G401.6 (cell line): ENCODE measurements around the gene EYA2.
"Not testable (repeated sequence)": the region's sequence is repeated elsewhere in the genome, so short reads cannot be mapped to it uniquely, and the experiment has no call there.

ENCODE experiments used
- FAIRE-seq: peaks from 2 replicates; lab custom pipeline; 2012; peaks lifted over from hg19 to GRCh38; lab: Jason Lieb, UNC

EYA2 gene

DNA sequence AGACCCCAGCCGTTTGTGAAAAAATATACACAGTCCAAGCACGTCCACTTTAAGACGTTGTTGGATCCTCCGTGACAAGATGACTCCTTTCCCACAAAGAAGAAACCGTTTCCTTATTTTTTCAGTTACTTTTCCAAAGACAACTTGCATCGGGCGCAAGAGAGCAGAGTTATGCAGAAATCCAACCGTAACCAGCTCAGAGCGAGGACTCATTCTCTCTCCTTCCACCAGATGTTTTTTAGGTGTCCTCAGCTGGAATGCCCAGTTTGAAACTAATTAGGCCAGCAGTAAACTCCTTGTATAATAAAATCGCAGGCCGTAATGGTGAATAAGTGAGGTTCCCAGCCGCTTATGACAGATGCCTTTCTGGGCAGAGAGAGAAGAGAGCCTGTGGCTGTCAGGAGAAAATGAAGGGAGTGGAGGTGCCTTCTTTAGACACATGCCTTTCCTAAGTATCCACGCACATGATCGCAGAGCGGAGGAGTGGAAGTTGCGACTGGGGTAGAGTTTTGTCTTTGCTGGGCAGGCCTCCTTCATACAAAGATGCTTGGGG is 2.8 kb downstream of the EYA2 start:
- FAIRE-seq, result no peak

GRCh38 chr20:46898423-46898822 is 3.8 kb downstream of the EYA2 start:
- no peak for FAIRE-seq

- no peak for FAIRE-seq
Observed at GRCh38 chr20:46899621-46900020, 5.0 kb downstream of the EYA2 start.

GRCh38 chr20:46900086-46900485 is 5.4 kb downstream of the EYA2 start:
- FAIRE-seq, result no peak

- FAIRE-seq, result no peak
Observed at GRCh38 chr20:46900826-46901225, 6.2 kb downstream of the EYA2 start.

GRCh38 chr20:46901638-46902037 is 7.0 kb downstream of the EYA2 start:
- FAIRE-seq, result no peak

- no peak for FAIRE-seq
Observed at GRCh38 chr20:46903256-46903655, 8.6 kb downstream of the EYA2 start.

GRCh38 chr20:46903937-46904336 is 9.3 kb downstream of the EYA2 start:
- no peak for FAIRE-seq

- FAIRE-seq, result no peak
Observed at GRCh38 chr20:46905364-46906125, 10.9 kb downstream of the EYA2 start.

- FAIRE-seq, result no peak
Observed at GRCh38 chr20:46913329-46914044, 18.8 kb downstream of the EYA2 start.

DNA sequence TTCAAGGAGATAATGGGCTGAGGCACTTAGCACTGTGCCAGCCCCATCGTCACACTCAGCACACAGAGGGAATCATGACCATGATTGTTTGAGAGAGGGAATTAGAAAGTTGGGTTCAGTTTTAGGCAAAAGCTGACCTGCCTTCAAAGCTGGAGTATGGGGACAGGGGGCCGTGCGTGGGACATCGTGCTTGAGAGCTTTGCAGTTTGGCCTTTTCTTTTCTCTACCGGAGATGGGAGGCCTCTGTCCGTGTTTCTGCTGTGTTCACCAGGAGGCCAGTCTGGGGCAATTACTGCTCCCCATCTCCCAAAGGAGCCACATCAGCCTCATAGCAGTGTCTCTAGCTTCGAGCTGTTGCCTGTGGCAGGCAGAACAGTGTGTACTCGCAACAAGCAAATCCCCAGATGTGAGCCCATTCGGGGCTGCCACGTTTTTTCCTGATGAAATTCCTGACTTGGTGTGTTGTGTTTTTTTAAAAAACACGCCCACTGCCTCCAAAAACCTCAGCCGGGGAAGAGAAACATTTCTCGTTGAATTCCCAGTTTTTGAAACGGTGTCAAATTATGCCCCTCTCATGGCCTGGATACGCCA is 20.2 kb downstream of the EYA2 start:
- no peak for FAIRE-seq

GRCh38 chr20:46915575-46916257 is 21.1 kb downstream of the EYA2 start:
- FAIRE-seq, result no peak

DNA sequence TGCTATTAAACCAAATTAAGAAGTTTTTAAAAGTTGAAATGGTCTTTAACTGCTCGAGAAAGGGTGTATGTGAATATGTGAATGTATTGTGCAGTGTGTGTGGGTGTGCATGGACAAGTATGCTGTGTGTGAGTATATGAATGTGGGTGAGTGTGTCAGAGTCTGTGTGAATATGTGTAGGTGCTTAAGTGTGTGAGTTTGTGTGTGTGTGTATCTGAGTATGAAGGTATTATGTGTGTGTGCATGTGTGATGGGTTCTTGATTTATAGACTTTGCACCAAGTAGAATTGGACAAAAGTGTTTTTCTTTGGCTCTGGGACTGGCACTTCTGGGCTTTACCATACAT is 21.6 kb downstream of the EYA2 start:
- no peak for FAIRE-seq

- FAIRE-seq, result no peak
Observed at GRCh38 chr20:46917155-46917554, 22.5 kb downstream of the EYA2 start.

DNA sequence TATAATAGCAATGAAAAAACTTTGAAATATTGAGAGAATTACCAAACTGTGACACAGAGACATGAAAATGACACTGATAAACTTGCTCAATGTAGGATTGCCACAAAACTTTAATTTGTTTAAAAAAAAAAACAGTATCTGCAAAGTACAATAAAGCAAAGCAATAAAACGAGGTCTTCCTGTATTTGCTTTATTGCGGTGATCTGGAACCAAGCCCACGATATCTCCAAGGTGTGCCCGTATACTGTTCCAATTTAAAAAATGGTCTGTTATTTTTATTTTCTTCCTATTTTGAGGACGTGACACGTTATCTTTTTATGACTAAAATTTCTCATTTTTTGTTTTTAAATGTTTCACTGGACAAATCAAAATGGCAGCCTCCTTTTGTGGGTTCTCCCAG is 25.5 kb downstream of the EYA2 start:
- no peak for FAIRE-seq

DNA sequence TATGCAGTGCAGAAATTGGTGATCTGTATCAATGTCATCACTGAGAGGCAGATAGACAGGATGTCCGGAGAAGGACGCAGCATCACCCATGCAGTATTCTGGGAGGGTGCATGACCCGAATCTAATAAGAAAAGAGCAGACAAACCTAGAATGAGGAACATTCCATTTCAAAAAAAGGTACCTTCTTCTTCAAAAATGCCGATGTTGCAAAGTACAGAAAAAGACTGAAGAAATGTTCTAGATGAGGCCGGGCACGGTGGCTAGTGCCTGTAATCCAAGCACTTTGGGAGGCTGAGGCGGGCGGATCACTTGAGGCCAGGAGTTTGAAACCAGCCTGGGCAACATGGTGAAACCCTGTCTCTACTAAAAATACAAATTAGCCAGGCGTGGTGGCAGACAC is 28.2 kb downstream of the EYA2 start:
- FAIRE-seq, result not testable (repeated sequence)

DNA sequence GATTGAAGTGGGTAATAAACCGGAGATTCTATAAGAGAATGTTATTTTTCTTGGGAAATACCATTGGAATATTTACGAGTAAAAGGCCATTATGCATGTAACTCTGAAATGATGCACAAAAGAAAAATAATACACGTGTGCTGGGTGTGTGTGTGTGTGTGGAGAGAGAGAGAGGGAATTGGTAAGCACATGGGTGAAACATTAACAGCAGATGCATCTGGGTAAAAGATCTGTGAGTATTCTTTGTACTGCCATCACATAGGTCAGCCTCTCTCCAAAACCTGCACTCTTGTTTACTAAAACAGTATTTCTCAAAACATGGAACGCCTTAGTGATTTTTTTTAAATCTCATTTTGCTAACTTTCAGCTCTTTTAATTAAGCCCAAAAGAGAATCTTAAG is 28.9 kb downstream of the EYA2 start:
- no peak for FAIRE-seq

GRCh38 chr20:46928580-46929132 is 34.0 kb downstream of the EYA2 start:
- no peak for FAIRE-seq

- no peak for FAIRE-seq
Observed at GRCh38 chr20:46929902-46930301, 35.3 kb downstream of the EYA2 start.

- no peak for FAIRE-seq
Observed at GRCh38 chr20:46930640-46931339, 36.1 kb downstream of the EYA2 start.

- FAIRE-seq, result no peak
Observed at GRCh38 chr20:46931699-46932098, 37.1 kb downstream of the EYA2 start.

DNA sequence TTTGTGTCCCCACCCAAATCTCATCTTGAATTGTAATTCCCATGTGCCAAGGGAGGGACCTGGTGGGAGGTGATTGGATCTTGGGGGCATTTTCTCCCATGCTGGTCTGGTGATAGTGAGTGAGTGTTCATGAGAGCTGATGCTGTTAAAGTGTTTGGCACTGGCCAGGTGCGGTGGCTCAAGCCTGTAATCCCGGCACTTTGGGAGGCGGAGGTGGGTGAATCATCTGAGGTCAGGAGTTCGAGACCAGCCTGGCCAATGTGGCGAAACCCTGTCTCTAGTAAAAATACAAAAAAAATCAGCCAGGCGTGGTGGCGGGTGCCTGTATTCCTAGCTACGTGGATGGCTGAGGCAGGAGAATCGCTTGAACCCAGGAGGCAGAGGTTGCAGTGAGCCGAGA is 37.8 kb downstream of the EYA2 start:
- FAIRE-seq, result not testable (repeated sequence)
